NB4 (cell line): ENCODE results near the gene PCDHA12.

ENCODE experiments used
- CTCF ChIP-seq: IDR thresholded peaks from one replicate; pipeline ENCODE4 v1.5.1; 2012; ENCODE audit warnings: low read depth, low read length
- MAX ChIP-seq: IDR thresholded peaks from 2 replicates; pipeline ENCODE4 v1.6.1; 2011; ENCODE audit warnings: low read depth, low read length
- MYC ChIP-seq: IDR thresholded peaks from 2 replicates; pipeline ENCODE4 v1.6.1; 2011; ENCODE audit warnings: low read depth, low read length
- POLR2A ChIP-seq: IDR thresholded peaks from 2 replicates; pipeline ENCODE4 v1.6.1; 2011; ENCODE audit warnings: mild to moderate bottlenecking; ENCODE audit not compliant: insufficient read length; ENCODE audit errors: extremely low read depth

- TF ChIP-seq CTCF (no peak), POLR2A (no peak), MAX (no peak), MYC (no peak)
Measured at GRCh38 chr5:140883373-140883772, 8.3 kb downstream of the PCDHA12 start.
